HG02642 (cell line): ENCODE data around the gene HRH3.

Source experiments
- ATAC-seq: cut with Tn5 transposase; IDR thresholded peaks from one replicate; pipeline ENCODE4 v1.9.1; 2021; ENCODE audit warnings: mild to moderate bottlenecking; ENCODE audit not compliant: unreplicated experiment, poor library complexity

HRH3 gene

GRCh38 chr20:62245911-62246280, 25.8 kb upstream of the HRH3 start:
- ATAC-seq = no peak

DNA sequence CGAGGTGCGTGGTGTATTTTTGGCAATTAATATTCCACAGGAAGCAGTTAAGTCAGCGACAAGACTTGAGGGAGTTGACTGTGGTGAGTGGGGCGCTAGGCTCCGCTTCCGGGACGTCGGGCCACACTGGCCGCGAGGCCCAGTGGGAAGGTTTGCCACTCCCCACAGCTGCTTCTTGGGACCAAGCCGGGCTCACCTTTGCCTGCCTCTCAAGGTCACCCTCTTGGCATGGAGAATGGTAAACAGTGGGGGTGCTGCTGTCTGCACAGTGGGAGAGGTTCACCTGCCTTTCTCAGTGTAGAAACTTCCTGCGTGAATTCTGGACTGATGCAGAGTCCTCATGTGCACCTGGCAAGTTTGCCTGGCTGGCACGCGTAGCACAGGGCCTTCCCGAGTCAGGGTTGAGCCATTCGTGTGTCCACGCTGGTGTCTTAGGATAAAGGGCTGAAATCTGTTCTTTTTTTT, 24.6 kb upstream of the HRH3 start:
- no peak for ATAC-seq

GRCh38 chr20:62243906-62244515, 23.9 kb upstream of the HRH3 start:
- no peak for ATAC-seq

GRCh38 chr20:62243106-62243505, 23.0 kb upstream of the HRH3 start:
- no peak for ATAC-seq

- no peak for ATAC-seq
Observed at GRCh38 chr20:62242176-62242575, 22.1 kb upstream of the HRH3 start.

DNA sequence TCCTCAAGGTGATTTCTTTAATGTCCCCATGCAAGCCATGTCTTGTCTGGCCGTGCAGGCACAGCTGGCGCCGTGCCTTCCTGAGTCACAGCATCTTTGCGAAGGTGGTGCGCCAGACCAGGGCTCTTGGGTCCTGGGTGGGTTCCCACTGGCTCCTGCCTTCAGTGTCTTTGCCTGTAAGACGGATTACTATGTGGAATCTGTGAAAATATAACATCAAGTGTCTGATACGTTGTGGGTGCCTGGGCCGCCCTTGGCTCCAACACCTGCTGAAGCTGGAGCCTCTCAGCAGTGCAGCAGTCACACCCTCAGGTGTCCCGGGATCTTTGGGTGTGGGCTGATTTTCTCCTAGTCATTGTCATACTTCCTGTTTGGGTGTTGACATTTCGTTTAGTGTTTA, 21.4 kb upstream of the HRH3 start:
- no peak for ATAC-seq

DNA sequence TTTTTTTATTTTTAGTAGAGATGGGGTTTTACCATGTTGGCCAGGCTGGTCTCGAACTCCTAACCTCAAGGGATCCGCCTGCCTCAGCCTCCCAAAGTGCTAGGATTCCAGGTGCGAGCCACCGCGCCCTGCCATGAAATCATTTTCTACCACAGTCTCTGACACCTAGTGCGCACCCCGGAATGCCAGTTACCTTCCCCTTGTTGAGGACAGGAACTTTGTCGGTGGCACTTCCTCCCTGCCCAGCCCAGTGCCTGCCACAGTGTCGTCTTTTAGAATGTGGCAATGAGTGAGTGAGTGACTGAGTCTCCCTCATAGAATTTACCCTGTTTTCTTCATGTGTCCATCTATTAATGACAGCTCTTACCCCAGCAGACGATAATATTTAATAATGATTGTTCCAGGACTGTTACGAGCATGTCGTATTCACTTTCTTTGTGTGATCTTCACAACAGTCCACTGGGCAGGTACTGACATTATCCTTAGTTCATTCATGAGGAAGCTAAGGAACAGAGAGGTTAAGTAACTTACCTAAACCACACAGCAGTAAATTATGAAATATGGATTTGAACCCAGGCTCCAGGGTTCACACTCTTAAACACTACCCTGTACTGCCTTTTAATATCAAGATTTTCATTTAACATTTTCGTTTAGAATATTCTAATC, 20.1 kb upstream of the HRH3 start:
- ATAC-seq = no peak

DNA sequence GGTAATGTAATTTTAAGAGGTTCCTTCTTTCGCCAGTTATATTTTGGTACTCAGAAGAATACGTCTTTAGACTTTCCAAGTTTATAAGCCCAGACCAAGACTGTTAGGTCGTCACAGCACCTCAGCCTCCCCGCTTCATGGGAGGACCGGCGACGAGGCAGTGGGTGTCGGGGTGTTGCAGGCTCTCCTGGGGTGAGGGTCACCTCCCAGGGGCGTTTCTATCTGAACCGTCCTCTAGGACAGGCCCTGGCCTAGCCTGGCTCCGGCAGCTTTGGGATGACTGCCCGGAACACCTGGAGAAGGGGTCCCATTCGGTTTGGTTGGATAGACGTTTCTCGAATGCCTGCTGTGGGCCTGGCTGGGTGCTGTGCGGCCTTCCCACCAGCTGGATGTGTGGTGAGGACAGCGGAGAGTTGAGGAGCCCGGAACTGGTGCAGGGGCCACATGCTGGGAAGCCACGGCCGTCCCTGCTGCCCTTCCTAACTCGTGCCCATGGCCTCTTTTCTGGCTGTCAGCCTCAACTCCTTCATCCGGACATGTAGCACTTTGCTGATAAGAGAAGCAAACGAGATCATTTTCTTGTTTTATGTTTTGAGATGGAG, 19.3 kb upstream of the HRH3 start:
- no peak for ATAC-seq

GRCh38 chr20:62238569-62239277, 18.6 kb upstream of the HRH3 start:
- ATAC-seq = peak; percentile 14

DNA sequence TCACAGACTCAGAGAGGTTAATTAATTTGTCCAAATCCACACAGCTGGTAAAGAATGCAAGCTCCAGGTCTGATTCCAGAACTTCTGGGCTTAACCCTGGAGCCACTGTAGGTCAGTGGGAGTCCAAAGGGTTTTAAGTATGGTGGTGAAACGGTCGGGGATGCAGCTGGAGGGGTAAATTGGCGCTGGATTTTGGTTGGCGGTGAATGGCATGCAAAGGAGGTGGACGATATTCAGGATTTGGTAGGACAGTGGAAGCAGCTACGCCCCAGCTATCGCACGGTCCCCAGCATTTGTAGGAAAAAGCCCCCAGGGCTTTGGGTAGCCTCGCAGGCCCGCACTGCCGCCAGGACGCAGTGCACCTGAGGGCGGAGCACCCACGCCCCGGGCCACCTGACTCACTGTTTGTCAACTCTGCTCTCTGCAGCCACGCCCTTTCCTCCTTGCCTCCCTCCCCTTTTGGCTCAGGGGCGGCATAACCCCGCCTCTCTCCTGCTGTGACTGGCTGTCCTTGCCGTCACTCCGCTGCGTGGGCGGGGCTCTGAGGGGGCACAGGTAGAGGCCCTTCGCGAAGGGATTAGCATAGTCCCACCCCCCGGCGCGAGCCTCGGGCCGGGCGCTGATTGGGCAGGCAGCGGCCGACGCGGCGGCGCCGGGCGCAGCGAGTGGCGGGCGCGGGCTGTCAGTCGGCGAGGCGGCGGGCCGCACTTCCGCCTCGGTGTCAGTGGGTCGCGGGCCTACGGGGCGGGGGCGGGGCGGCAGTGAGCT, 17.9 kb upstream of the HRH3 start, which contains the start of gene OSBPL2:
TSS of gene OSBPL2 (plus strand) at position 721 of the 768 bp plus-strand sequence. CDS start 17,664 bp downstream, outside the sequence.
- peak; percentile 97 for ATAC-seq

GRCh38 chr20:62237514-62237800, 17.4 kb upstream of the HRH3 start:
- ATAC-seq = no peak

GRCh38 chr20:62236766-62237513, 16.9 kb upstream of the HRH3 start:
- ATAC-seq = no peak

- ATAC-seq = no peak
Observed at GRCh38 chr20:62236200-62236599, 16.1 kb upstream of the HRH3 start.

DNA sequence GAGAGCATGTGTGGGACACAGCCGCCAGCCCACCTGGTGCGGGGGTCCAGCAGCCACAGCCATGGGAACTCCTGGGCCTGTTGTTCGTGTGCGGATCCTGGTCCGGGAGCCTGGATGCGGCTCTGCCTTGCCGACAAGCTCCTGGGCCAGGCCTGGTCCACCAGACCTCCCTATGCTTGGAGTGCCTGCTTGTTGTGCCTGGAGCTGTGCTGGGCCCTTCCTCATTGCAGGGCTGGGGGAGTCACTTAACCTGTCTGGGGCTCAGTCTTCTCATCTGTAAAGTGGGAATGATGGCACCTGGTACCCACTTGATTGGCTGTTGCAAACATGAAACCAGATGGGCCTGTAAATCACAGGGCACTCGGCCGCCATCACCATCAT, 15.7 kb upstream of the HRH3 start:
- no peak for ATAC-seq

- no peak for ATAC-seq
Observed at GRCh38 chr20:62235001-62235776, 15.1 kb upstream of the HRH3 start.

DNA sequence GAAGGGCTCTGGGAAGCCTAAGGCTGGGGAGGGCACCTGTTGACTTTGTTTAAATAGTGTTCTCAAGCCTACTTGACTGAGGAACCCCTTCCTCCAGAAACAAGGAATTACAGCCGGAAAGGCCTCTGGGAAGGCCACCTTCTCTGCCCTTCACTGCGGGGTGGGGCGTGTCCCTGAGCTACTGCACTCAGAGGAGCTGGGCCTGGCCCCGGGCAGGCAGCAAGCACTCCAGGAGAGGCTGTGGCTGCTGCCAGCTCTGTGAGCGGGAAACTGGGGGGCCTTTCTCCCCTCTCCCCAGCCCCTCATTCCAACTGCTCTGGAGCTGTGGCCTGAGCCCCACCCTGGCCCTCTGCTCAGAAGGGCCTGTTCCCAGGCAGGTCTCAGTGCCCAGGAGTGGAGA, 14.3 kb upstream of the HRH3 start:
- ATAC-seq = no peak

DNA sequence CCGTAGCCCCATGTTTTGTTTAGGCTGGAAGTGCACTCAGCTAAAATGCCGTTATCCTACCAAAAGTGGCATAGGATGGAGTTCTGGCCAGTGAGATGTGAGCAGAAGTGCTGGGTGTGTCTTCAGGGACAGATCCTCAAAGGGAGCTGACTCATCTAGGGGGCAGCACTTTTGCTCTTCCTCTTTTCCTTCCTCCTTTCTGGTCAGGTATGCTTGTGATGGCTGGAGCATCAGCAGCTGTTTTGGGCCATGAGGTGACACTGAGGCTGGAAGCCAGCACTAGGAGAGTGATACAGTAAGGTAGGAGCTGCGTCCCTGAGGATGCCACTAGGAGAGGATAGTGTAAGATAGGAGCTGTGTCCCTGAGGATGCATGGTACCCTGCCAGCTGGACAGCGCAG, 13.6 kb upstream of the HRH3 start:
- no peak for ATAC-seq

GRCh38 chr20:62232770-62233645, 12.9 kb upstream of the HRH3 start:
- ATAC-seq = no peak
